ENCODE results near the gene DPP7. TPM values are rescaled to one million over a fixed set of nuclear protein-coding genes. Genes with fewer than 3 reads are reported as not detected.

DPP7 gene
- total and polyA plus RNA-seq, 10 of the 15 experiments (the other 5 are each of a cell fraction or from before 2014, with no cell fraction given) = 0.68 to 245 (median 106) TPM

DNA sequence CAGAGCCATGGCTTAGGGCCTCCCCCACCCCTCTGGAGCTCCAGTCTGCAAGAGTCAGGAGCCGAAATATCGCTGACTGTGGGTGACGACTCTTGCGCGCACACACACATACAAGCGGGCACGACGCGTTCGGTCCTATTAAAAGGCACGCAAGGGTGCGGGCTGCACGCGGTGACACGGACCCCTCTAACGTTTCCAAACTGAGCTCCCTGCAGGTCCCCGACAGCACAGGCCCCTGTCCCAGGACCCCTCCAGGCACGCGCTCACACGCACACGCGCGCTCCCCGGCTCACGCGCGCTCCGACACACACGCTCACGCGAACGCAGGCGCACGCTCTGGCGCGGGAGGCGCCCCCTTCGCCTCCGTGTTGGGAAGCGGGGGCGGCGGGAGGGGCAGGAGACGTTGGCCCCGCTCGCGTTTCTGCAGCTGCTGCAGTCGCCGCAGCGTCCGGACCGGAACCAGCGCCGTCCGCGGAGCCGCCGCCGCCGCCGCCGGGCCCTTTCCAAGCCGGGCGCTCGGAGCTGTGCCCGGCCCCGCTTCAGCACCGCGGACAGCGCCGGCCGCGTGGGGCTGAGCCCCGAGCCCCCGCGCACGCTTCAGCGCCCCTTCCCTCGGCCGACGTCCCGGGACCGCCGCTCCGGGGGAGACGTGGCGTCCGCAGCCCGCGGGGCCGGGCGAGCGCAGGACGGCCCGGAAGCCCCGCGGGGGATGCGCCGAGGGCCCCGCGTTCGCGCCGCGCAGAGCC, 24.4 kb upstream of the DPP7 start, which contains the start of gene GRIN1:
Gene GRIN1 (plus strand): TSS at position 433 of the 746 bp plus-strand sequence. CDS start 333 bp downstream, outside the sequence.
- intact Hi-C loops (cut with micrococcal nuclease; ENCODE audit: unreplicated experiment) = no loop called here
- no peak for DNase-seq (ENCODE audit: low read depth, low spot score)
- Histone ChIP-seq H3K27me3 (replicated peaks in 1 of 2; ENCODE audit: control insufficient read depth in 2 of 2, insufficient read depth in 2 of 2, low read length in 1 of 2) (peaks cover 10 to 14% of the 10 kb centered on the region in 2 experiments), H3K9me3 (replicated peaks; ENCODE audit: control insufficient read depth, insufficient read depth, low read length) (no peaks in the 10 kb centered on the region; the same call in 2 of the 3 replicates), H3K36me3 (ENCODE audit: control insufficient read depth in 2 of 2, insufficient read depth in 2 of 2, low read length in 1 of 2) (no peaks in the 10 kb centered on the region), H3K4me1 (ENCODE audit: control insufficient read depth, insufficient read depth, low read length) (no peaks in the 10 kb centered on the region), H4K20me1 (ENCODE audit: control insufficient read depth, insufficient read depth) (no peaks in the 10 kb centered on the region), H2AFZ (ENCODE audit: control insufficient read depth, low read depth, low read length) (no peak within 1 kb of the TSS), H3K79me2 (ENCODE audit: control insufficient read depth, insufficient read depth, low read length) (no peaks in the 10 kb centered on the region), H3K9ac (ENCODE audit: control insufficient read depth, insufficient read depth, low read length) (no peak within 1 kb of the TSS), H3K4me2 (ENCODE audit: control insufficient read depth, insufficient read depth) (no peak within 1 kb of the TSS), H3K27ac (ENCODE audit: control insufficient read depth, insufficient read depth) (no peak within 1 kb of the TSS), H3K4me3 (no peak within 1 kb of the TSS)
- ATAC-seq = no peak
- ChIA-PET RAD21 (ENCODE audit: unreplicated experiment) (no interaction called here), SMC1A (ENCODE audit: uncharacterized antibody, unreplicated experiment) (no interaction called here), POLR2A (interaction anchor here (3.1 kb wide), 1 partner anchor 11 kb away, joined by 8 read pairs; no protein-coding TSS in a partner anchor), CTCF (interaction anchor here (0.9 to 1.7 kb wide), 2 partner anchors 9 to 21 kb away, joined by 3 to 4 read pairs; no protein-coding TSS in a partner anchor)
- WGBS (ENCODE audit: insufficient coverage, insufficient replicate concordance, low lambda C conversion rate, missing lambda C conversion rate) = 31% methylated on average over 74 of the region's 104 CpGs
- no peak for FAIRE-seq
- no TSS peak for BruUV-seq (replicated peaks)
- in situ Hi-C loops (cut with MboI) = no loop called here
- TF ChIP-seq, protein P1, sequence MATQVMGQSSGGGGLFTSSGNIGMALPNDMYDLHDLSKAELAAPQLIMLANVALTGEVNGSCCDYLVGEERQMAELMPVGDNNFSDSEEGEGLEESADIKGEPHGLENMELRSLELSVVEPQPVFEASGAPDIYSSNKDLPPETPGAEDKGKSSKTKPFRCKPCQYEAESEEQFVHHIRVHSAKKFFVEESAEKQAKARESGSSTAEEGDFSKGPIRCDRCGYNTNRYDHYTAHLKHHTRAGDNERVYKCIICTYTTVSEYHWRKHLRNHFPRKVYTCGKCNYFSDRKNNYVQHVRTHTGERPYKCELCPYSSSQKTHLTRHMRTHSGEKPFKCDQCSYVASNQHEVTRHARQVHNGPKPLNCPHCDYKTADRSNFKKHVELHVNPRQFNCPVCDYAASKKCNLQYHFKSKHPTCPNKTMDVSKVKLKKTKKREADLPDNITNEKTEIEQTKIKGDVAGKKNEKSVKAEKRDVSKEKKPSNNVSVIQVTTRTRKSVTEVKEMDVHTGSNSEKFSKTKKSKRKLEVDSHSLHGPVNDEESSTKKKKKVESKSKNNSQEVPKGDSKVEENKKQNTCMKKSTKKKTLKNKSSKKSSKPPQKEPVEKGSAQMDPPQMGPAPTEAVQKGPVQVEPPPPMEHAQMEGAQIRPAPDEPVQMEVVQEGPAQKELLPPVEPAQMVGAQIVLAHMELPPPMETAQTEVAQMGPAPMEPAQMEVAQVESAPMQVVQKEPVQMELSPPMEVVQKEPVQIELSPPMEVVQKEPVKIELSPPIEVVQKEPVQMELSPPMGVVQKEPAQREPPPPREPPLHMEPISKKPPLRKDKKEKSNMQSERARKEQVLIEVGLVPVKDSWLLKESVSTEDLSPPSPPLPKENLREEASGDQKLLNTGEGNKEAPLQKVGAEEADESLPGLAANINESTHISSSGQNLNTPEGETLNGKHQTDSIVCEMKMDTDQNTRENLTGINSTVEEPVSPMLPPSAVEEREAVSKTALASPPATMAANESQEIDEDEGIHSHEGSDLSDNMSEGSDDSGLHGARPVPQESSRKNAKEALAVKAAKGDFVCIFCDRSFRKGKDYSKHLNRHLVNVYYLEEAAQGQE (IDR thresholded peaks at IDR 0.05; ENCODE audit: low read depth, low read length) = peak; percentile 85
- TF ChIP-seq SUZ12 (IDR thresholded peaks at IDR 0.05; ENCODE audit: unreplicated experiment) (peak; percentile 60), NFYB (IDR thresholded peaks at IDR 0.05; ENCODE audit: insufficient read depth, low read depth, low read length) (no peak)
